MG63 (cell line): ENCODE data around the gene SORL1. TPM values are rescaled to one million over a fixed set of nuclear protein-coding genes. Genes with fewer than 3 reads are reported as not detected.

Source experiments
- DNase-seq: peaks from one replicate; pipeline ENCODE4 v3.0.0-alpha.2; 2020
- H3K27me3 ChIP-seq: fragments of 250-450 bp; sonication (Bioruptor Pico); 2 replicates; pipeline ENCODE4 v1.5.1; 2020; ENCODE audit warnings: mild to moderate bottlenecking, moderate library complexity
- H3K36me3 ChIP-seq: fragments of 250-450 bp; sonication (Bioruptor Pico); 2 replicates; pipeline ENCODE4 v1.5.1; 2020; ENCODE audit warnings: mild to moderate bottlenecking, moderate library complexity
- H3K4me3 ChIP-seq: fragments of 250-450 bp; sonication (Bioruptor Pico); 2 replicates; pipeline ENCODE4 v1.5.1; 2020; ENCODE audit warnings: mild to moderate bottlenecking, moderate library complexity
- H3K9me3 ChIP-seq: fragments of 250-450 bp; sonication (Bioruptor Pico); 2 replicates; pipeline ENCODE4 v1.5.1; 2020; ENCODE audit warnings: mild to moderate bottlenecking, moderate library complexity
- total RNA-seq: library from RNA; depleted of rRNA; stranded (reverse); fragments of >200 nt; shearing (Covaris generic); gene quantifications from 2 replicates; pipeline ENCODE4 v1.2.3, GENCODE V29; 2014; ENCODE audit warnings: low replicate concordance

Gene SORL1
- total RNA-seq, 1 experiment from 2014 or later = 0.69 TPM

DNA sequence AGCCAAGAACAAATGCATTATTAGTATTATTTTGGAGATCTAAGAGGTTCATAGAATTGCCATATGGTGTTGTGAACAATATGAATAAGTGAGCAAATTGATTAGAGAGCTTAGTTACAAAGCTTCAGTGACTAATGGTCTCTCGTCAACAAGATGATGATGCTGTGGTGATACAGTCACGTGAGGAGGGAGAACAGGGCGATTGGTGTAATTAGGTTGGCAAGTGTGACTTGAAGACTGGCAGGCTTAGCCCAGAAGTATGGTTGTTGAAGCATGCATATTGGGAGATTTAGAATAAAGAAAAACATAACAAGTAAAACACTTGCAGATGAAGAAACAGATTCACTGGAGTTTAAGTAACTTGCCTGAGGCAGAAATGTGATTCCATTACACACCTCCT is 101.3 kb downstream of the SORL1 start:
- no peaks in the 10 kb centered on the region for H3K9me3 ChIP-seq
- no peak overlapping the region for H3K4me3 ChIP-seq
- H3K36me3 ChIP-seq = no peaks in the 10 kb centered on the region
- no peak for DNase-seq
- H3K27me3 ChIP-seq = no peaks in the 10 kb centered on the region; the same call in 1 of the 2 replicates

DNA sequence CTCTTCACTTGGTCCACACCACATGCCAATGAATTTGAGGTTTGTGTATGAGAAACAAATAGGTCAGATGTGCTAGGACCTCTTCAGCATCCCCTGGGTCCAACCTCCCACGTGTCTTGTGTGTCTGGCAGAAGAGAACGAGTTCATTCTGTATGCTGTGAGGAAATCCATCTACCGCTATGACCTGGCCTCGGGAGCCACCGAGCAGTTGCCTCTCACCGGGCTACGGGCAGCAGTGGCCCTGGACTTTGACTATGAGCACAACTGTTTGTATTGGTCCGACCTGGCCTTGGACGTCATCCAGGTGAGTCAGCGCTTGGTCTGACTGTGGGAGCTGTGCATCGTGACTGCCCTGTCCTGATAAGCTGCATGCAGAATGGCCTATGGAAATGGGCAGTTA is 101.7 kb downstream of the SORL1 start:
- no peak overlapping the region for H3K4me3 ChIP-seq
- no peaks in the 10 kb centered on the region for H3K36me3 ChIP-seq
- H3K27me3 ChIP-seq = no peaks in the 10 kb centered on the region; the same call in 1 of the 2 replicates
- no peaks in the 10 kb centered on the region for H3K9me3 ChIP-seq
- DNase-seq = peak; percentile 54

DNA sequence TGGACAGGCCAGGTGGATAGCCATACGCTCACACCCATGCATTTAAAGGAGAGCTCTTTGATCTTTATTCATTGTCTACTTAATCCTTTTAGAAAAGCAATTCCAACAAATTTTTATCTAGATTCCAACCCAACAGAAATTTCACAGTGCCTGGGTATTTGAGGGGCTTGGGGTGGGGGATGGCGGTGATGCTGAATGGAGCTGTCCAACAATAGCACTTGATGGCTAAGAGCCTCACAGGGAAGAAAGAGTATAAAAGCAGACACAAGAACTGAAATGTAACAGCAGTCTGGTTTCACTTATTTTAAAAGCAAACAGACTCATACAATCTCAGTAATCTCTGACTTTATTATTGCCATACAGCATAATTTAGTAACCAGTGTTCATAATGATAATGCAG is 102.4 kb downstream of the SORL1 start:
- Histone ChIP-seq H3K4me3 (no peak overlapping the region), H3K9me3 (no peaks in the 10 kb centered on the region), H3K27me3 (no peaks in the 10 kb centered on the region; the same call in 1 of the 2 replicates), H3K36me3 (no peaks in the 10 kb centered on the region)
- no peak for DNase-seq

DNA sequence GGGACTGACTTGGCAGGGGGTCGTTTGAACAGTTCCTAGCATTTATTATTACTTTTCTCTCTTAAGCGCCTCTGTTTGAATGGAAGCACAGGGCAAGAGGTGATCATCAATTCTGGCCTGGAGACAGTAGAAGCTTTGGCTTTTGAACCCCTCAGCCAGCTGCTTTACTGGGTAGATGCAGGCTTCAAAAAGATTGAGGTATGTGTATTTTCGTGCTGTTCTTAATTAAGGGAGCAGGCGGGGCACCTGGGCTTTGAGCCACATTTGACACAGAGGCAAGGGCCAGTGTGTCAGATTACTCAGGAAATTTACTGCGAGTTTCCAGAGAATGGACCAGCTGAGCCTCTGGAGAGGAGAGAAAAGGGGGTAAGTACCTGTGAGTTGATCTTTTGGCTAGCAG is 103.0 kb downstream of the SORL1 start:
- Histone ChIP-seq H3K9me3 (no peaks in the 10 kb centered on the region), H3K27me3 (peaks cover under 1% of the 10 kb centered on the region; the same call in 1 of the 2 replicates)

DNA sequence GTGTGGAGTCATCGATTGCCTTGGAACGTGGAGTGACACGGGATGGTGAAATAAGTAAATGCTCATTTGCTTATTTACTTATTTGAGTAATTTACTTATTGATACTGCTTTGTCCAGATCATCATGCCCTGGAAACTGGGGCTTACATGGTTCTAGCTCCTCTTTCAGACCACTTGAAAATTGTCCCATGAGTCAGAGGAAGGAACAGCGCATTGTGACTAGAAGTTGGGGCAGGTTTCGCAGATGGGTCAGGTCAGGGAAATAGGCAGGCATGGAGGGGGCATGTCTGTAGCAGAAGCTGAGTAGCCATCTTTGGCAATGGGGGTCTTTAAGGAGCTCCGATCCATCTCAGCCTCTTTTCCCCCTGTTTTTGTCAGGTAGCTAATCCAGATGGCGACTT is 104.8 kb downstream of the SORL1 start:
- DNase-seq = no peak
- no peak overlapping the region for H3K4me3 ChIP-seq
- H3K9me3 ChIP-seq = no peaks in the 10 kb centered on the region
- peaks cover 3% of the 10 kb centered on the region; the same call in 1 of the 2 replicates for H3K27me3 ChIP-seq
- H3K36me3 ChIP-seq = no peaks in the 10 kb centered on the region

More for the DNA sequence above, 103.0 kb downstream of the SORL1 start:
- no peaks in the 10 kb centered on the region for H3K36me3 ChIP-seq
- no peak for DNase-seq
- H3K4me3 ChIP-seq = no peak overlapping the region

DNA sequence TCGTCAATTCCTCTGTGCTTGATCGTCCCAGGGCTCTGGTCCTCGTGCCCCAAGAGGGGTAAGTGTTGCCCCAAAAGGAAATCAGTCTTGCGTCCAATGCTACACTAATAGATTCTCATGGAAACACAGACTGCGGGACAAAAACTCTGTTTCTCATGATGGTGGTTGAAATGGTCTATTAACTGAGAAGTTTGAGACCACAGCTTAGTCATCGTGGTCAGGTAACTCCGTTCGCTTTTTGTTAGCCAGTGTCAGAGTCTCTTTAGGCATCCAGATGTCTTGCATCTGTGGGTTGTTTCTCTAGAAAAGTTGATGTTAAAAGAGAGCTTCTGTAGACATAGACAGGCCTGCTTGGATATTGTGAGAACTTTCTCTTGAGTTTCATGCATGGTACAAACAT is 105.2 kb downstream of the SORL1 start:
- no peaks in the 10 kb centered on the region for H3K9me3 ChIP-seq
- no peaks in the 10 kb centered on the region for H3K36me3 ChIP-seq
- no peak for DNase-seq
- H3K4me3 ChIP-seq = no peak overlapping the region
- H3K27me3 ChIP-seq = peaks cover 3% of the 10 kb centered on the region; the same call in 1 of the 2 replicates

DNA sequence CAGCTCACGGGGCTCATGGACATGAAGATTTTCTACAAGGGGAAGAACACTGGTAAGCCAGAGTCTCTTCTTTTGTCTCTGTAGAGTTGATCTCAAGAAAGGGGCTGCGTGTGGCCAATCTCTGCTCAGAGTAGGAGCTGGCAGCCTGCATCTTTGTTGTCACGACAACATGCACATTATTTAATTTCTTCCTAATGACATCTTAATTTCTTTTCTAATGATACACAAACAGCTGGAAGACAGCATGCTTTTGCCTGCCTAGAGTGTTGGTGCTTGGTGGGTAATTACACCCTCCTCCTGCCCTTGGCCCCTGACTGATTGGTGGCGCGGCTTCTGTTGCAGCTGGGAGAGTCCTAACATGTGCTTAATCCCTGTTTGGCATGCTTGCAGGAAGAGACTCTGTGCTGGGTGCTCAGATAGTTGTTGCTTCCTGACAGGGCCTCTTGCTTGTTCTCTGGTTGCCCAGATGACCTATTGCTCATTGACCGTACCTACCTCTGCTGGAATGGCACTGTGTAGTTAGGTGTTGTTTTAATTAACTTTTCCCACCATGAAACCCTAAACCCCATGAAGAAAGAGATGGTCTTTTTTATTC is 107.6 kb downstream of the SORL1 start:
- no peak for DNase-seq
- Histone ChIP-seq H3K9me3 (no peaks in the 10 kb centered on the region), H3K4me3 (no peak overlapping the region), H3K27me3 (peaks cover 3% of the 10 kb centered on the region; the same call in 1 of the 2 replicates), H3K36me3 (no peaks in the 10 kb centered on the region)

DNA sequence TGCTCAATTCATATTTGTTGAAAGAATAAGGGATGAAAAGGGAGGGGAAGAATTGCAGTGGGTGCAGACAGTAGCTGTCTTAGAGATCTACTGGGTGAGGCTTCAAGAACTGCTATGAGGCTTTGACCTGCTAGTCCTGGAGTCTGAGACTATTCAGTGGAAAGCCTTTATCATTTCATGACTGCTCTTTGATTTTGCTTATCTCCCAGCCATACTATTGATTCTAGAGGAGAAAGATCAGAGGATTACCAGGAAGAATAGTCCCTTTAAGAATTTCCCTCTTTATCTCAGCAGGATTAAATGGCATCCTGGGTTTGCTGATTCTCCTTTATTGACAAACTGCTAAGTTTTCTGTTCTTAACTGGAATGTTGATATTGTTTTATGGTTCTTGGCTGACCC is 108.1 kb downstream of the SORL1 start:
- Histone ChIP-seq H3K9me3 (no peaks in the 10 kb centered on the region), H3K4me3 (no peak overlapping the region), H3K27me3 (peaks cover 3% of the 10 kb centered on the region; the same call in 1 of the 2 replicates), H3K36me3 (no peaks in the 10 kb centered on the region)
- DNase-seq = no peak

DNA sequence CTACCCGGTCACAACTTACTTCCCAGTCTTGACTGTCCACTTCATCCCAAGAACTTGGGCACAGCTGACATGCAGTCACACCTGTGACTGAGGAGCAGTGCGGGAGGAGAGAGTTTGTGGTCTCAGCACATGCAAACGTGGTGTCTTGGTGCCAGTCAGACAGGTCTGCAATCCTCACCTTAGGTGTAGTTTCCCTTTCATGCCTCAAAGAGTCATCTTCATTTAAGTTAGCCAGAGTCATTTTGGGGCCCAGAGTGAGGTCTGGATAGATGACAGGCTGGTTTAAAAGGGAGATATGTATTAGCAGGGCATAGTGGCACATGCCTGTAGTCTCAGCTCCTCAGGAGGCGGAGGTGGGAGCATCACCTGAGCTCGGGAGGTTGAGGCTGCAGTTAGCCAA is 109.1 kb downstream of the SORL1 start:
- no peak for DNase-seq
- H3K4me3 ChIP-seq = no peak overlapping the region
- H3K27me3 ChIP-seq = peaks cover 3% of the 10 kb centered on the region; the same call in 1 of the 2 replicates
- H3K9me3 ChIP-seq = no peaks in the 10 kb centered on the region
- H3K36me3 ChIP-seq = no peaks in the 10 kb centered on the region

DNA sequence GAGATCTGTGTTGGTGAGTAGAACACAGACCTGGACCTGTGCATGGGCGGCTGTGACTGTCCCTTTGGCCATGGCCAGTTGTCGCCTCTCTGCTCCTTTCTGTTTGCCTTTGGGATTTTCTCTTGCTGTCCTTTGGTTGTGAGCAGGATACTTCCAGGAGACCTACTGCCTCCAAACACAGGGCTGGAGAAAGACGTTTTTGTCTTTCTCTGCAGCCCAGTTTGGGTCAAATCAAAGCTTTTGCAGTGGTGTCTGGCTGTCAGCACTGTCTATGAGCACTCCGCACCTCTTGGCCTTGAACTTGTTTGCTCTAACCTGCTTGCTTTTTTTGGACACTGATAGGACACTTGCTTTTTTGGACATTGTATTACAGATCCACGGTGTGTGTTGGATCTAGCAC is 109.6 kb downstream of the SORL1 start:
- H3K27me3 ChIP-seq = peaks cover 3% of the 10 kb centered on the region; the same call in 1 of the 2 replicates

DNA sequence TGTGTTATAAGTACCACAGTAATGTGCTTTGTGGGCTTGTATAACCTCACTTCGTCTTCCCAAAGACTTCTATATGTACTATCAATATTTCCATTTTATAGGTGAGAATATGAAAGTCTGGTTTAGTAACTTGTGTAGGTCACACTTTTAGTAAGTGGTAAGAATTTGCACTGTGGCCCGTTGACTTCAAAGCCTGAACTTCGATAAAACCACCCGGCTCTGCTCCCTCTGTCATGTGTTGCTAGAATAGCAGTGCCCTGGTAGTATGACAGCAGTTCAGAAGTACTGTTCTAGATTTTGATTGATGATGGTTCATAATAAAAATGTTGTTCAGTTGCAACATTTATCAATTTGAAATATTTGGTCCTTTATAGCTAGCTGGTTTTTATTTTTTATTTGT is 110.9 kb downstream of the SORL1 start:
- Histone ChIP-seq H3K36me3 (no peaks in the 10 kb centered on the region), H3K4me3 (no peak overlapping the region), H3K9me3 (no peaks in the 10 kb centered on the region), H3K27me3 (0 out of 2 replicates have a peak, but pooled peaks cover 3% of the 10 kb centered on the region)
- DNase-seq = no peak

More for the DNA sequence above, 109.6 kb downstream of the SORL1 start:
- Histone ChIP-seq H3K9me3 (no peaks in the 10 kb centered on the region), H3K4me3 (no peak overlapping the region), H3K36me3 (no peaks in the 10 kb centered on the region)
- no peak for DNase-seq

DNA sequence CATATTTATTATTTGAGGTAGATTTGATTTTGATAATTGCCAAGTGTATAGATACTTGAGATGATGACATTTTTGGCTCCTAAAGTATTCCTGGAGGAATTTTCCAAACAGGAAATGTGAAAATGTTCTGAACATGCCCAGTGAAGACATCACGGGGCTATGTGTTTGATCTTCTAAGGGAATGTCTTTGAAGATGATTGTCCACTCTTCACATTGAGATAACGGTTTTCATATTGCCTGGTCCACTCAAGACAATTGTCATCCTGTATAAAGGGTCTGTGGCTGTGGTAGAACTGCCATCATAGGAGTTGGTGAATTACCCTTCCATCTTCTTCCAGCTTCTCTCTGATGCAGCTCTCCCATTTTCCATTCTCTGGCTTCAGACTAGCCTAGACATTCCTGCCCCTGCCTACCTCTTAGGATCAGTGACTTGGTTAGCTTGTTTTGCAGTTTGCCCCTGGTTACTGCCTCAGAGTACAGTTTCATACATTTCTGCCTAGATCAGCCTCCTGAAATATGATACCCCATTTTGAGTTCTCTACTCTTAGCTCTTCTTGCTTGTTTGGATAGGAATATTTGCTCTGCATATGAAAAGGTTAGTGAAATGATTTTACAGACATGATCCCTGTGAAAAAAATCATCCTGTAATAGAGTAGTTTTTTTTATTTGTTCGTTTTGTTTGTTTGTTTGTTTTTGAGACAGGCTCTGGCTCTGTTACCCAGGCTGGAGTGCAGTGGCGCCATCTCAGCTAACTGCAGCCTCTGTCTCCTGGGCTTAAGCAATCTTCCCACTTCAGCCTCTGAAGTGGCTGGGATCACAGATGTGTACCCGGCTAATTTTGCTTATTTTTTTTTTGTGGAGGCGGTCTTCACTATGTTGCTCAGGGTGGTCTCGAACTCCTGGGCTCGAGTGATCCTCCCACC is 112.0 kb downstream of the SORL1 start:
- no peak for DNase-seq
- H3K4me3 ChIP-seq = no peak overlapping the region
- no peaks in the 10 kb centered on the region for H3K9me3 ChIP-seq
- no peaks in the 10 kb centered on the region for H3K36me3 ChIP-seq
- H3K27me3 ChIP-seq = 0 out of 2 replicates have a peak, but pooled peaks cover 3% of the 10 kb centered on the region

DNA sequence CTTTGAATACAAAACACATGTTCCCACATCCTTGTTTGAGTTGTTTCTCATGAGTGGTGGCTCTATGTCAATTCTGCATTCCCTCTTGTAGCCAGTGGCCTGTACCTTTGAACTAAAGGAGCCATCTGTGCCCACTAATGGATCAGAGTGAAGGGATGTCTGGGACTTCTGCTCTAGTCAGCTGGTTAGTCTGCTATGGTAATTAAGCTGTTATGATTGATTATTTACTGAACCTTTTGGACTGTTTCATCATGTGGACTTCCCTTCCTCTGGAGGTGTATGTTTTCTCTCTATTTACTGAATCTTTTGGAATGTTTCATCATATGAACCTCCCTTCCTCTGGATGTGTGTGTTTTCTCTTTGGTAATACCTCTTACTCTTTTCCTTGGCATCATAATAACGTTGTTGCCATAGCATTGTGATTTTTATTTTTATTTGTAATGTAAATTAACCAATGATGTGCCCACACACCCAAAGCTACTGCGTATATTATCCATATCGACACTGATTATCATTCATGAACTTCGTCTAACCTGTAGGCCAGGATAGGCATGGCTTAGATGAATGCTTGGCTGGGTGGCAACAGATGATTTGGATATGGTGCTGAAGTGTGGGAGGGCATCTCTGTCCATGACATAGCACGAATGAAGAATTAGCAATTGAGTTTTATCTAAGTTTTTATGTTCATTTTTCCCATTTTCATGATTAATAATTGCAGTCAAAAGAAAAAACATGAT is 113.0 kb downstream of the SORL1 start:
- no peak for DNase-seq
- H3K27me3 ChIP-seq = 0 out of 2 replicates have a peak, but pooled peaks cover 2% of the 10 kb centered on the region
- H3K36me3 ChIP-seq = no peaks in the 10 kb centered on the region
- no peaks in the 10 kb centered on the region for H3K9me3 ChIP-seq
- H3K4me3 ChIP-seq = no peak overlapping the region

DNA sequence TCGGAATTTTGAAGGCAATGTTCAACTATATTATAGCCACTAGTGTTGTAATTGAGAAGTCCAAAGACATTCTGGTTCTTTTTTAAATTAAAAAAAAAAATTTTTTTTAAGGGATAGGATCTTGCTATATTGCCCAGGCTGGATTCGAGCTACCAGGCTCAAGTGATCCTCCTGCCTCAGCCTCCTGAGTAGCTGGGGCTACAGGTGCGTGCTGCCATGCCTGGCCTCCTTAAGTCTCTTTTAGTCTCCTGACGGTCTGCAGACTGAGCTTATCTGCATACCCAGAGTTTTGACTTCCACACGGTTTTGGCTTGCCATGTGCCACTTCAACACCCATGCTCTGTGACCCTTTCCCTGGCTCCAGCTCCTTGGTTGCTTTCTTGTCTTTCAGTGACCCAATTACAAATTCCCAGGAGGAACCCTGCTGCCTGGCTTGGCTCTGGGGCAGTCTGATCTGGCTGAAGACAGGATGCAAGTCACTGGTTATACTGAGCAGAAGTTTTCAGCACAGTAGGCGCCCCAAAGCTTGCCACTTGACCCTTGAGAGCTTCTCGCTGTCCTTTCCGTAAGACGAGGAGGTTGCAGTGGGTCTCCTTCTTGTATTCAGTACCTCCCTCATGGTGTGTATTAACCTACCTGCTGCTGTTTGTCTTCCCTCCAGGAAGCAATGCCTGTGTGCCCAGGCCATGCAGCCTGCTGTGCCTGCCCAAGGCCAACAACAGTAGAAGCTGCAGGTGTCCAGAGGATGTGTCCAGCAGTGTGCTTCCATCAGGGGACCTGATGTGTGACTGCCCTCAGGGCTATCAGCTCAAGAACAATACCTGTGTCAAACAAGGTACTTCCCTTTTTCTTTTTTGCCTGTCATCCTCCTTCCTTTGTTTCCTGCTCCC is 114.4 kb downstream of the SORL1 start:
- Histone ChIP-seq H3K36me3 (no peaks in the 10 kb centered on the region), H3K4me3 (no peak overlapping the region), H3K27me3 (no peaks in the 10 kb centered on the region), H3K9me3 (no peaks in the 10 kb centered on the region)
- DNase-seq = no peak

DNA sequence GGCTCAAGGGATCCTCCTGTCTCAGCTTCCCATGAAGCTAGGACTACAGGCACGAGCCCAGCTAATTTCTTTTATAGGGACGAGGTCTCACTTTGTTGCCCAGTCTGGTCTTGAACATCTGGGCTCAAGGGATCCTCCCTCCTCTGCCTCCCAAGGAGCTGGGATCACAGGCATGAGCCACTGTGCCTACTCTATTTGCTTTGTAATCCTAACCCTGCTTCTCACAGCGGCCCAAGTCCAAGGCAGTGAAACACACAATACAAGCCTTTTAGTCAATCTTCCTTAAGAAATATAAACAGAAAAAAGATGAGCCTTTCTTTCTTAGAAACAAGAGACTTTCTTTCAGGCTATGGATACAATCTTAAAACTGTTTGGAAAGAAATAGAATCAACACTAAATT is 115.9 kb downstream of the SORL1 start:
- Histone ChIP-seq H3K27me3 (no peaks in the 10 kb centered on the region), H3K4me3 (no peak overlapping the region), H3K9me3 (no peaks in the 10 kb centered on the region), H3K36me3 (no peaks in the 10 kb centered on the region)
- DNase-seq = no peak
